A673 (cell line): ENCODE measurements around the gene MINDY4. TPM values are rescaled to one million over a fixed set of nuclear protein-coding genes. Genes with fewer than 3 reads are reported as not detected.

Experiments used
- BruUV-seq: library from RNA; stranded (reverse); fragments of 400-500 nt; replicated peaks from 2 replicates; lab custom pipeline; 2021; lab: Mats Ljungman, UMichigan
- CTCF ChIA-PET: fragments of 300-600 bp; sonication (Branson Sonifier 250); formaldehyde crosslinking; loops from one replicate; lab custom pipeline; 2022; ENCODE audit warnings: antibody characterized with exemption; lab: Charles Lee
- POLR2A ChIA-PET: fragments of 300-600 bp; sonication (Branson Sonifier 250); formaldehyde crosslinking; loops from one replicate; lab custom pipeline; 2022; ENCODE audit warnings: antibody characterized with exemption; ENCODE audit not compliant: low non-redundant PET; lab: Charles Lee
- DNase-seq: peaks from one replicate; pipeline ENCODE4 v3.0.0-alpha.2; 2015; ENCODE audit warnings: low spot score
- H3K27ac ChIP-seq: fragments of 200-600 bp; sonication (generic); 2 replicates; pipeline ENCODE4 v1.5.1; 2016; ENCODE audit warnings: mixed run types, low read depth, mild to moderate bottlenecking, mixed read lengths, antibody characterized with exemption, low read length; ENCODE audit not compliant: poor library complexity, severe bottlenecking
- H3K27me3 ChIP-seq: fragments of 200-600 bp; sonication (generic); replicated peaks from 2 replicates; pipeline ENCODE4 v1.6.1; 2017; ENCODE audit warnings: mixed run types, low read depth, mild to moderate bottlenecking, mixed read lengths, antibody characterized with exemption, low read length; ENCODE audit not compliant: insufficient read depth, poor library complexity
- H3K36me3 ChIP-seq: fragments of 200-600 bp; sonication (generic); 2 replicates; pipeline ENCODE4 v1.6.1; 2016; ENCODE audit warnings: mixed run types, mild to moderate bottlenecking, mixed read lengths, antibody characterized with exemption, low read length; ENCODE audit not compliant: insufficient read depth, poor library complexity, severe bottlenecking
- H3K4me1 ChIP-seq: fragments of 200-600 bp; sonication (generic); 2 replicates; pipeline ENCODE4 v1.6.1; 2017; ENCODE audit warnings: mixed run types, mild to moderate bottlenecking, mixed read lengths, antibody characterized with exemption, low read length; ENCODE audit not compliant: insufficient read depth, poor library complexity, severe bottlenecking
- H3K4me3 ChIP-seq: fragments of 200-600 bp; sonication (generic); 2 replicates; pipeline ENCODE4 v1.5.1; 2016; ENCODE audit warnings: low read depth, mixed run types, mild to moderate bottlenecking, mixed read lengths, low read length; ENCODE audit not compliant: poor library complexity, severe bottlenecking
- H3K9me3 ChIP-seq: fragments of 200-600 bp; sonication (generic); 2 replicates; pipeline ENCODE4 v1.6.1; 2016; ENCODE audit warnings: mixed run types, low read depth, mild to moderate bottlenecking, mixed read lengths, antibody characterized with exemption, low read length; ENCODE audit not compliant: poor library complexity, severe bottlenecking
- CTCF ChIP-seq: fragments of 300-800, 200-600 bp; sonication (generic); conservative IDR thresholded peaks from 2 replicates; pipeline ENCODE4 v1.5.1; 2017; ENCODE audit warnings: low read depth, mild to moderate bottlenecking, antibody characterized with exemption, low read length, moderate library complexity, mixed read lengths
- EZH2 ChIP-seq: fragments of 200-600 bp; sonication (generic); IDR thresholded peaks from 2 replicates; pipeline ENCODE4 v1.6.1; 2017; ENCODE audit warnings: borderline replicate concordance, low read depth, mild to moderate bottlenecking, mixed read lengths, antibody characterized with exemption, low read length; ENCODE audit not compliant: poor library complexity, severe bottlenecking
- intact Hi-C: fragments of 100-400 bp; cut with micrococcal nuclease; formaldehyde crosslinking; loops from one replicate; pipeline ENCODE4 v1.10.0; 2022; ENCODE audit not compliant: unreplicated experiment
- total RNA-seq: library from RNA; stranded (reverse); gene quantifications from 2 replicates; pipeline ENCODE4 v1.2.3, GENCODE V29; 2021

MINDY4 gene
- total RNA-seq, 1 experiment from 2014 or later = 3.8 TPM

- Histone ChIP-seq H3K4me1 (no peaks in the 10 kb centered on the region), H3K27ac (no peak overlapping the region), H3K27me3 (peaks cover 19% of the 10 kb centered on the region), H3K4me3 (no peak overlapping the region), H3K36me3 (no peaks in the 10 kb centered on the region), H3K9me3 (no peaks in the 10 kb centered on the region)
- intact Hi-C loops = no loop called here
- CTCF ChIA-PET = no interaction called here
- no peak for DNase-seq
- BruUV-seq = no TSS peak
- POLR2A ChIA-PET = no interaction called here
- TF ChIP-seq EZH2 (no peak), CTCF (no peak)
Observed at GRCh38 chr7:30728591-30729100, 42.6 kb upstream of the MINDY4 start.

GRCh38 chr7:30729642-30730041 is 41.6 kb upstream of the MINDY4 start:
- H3K9me3 ChIP-seq = no peaks in the 10 kb centered on the region
- no peak overlapping the region for H3K4me3 ChIP-seq
- H3K4me1 ChIP-seq = no peaks in the 10 kb centered on the region
- no peak overlapping the region for H3K27ac ChIP-seq
- intact Hi-C loops = no loop called here
- ChIA-PET POLR2A (no interaction called here), CTCF (no interaction called here)
- no peaks in the 10 kb centered on the region for H3K36me3 ChIP-seq
- no peak for DNase-seq
- TF ChIP-seq EZH2 = no peak
- no peak for TF ChIP-seq CTCF
- BruUV-seq = no TSS peak
- peaks cover 13% of the 10 kb centered on the region for H3K27me3 ChIP-seq

GRCh38 chr7:30730097-30730496 is 41.1 kb upstream of the MINDY4 start:
- H3K27me3 ChIP-seq = peaks cover 8% of the 10 kb centered on the region

More at GRCh38 chr7:30730097-30730496, 41.1 kb upstream of the MINDY4 start:
- ChIA-PET POLR2A (no interaction called here), CTCF (no interaction called here)
- Histone ChIP-seq H3K4me3 (no peak overlapping the region), H3K4me1 (no peaks in the 10 kb centered on the region), H3K36me3 (no peaks in the 10 kb centered on the region), H3K27ac (no peak overlapping the region), H3K9me3 (no peaks in the 10 kb centered on the region)
- TF ChIP-seq EZH2 = no peak
- no peak for TF ChIP-seq CTCF
- no peak for DNase-seq
- intact Hi-C loops = no loop called here
- no TSS peak for BruUV-seq
